NCI-H2081 treated with DMSO at 0.1 percent for 48 hours (cell line): ENCODE data around the gene DLGAP1.

ENCODE experiments used
- DNase-seq: peaks from one replicate; lab custom pipeline; 2025; lab: John Stamatoyannopoulos, UW

The DLGAP1 gene

DNA sequence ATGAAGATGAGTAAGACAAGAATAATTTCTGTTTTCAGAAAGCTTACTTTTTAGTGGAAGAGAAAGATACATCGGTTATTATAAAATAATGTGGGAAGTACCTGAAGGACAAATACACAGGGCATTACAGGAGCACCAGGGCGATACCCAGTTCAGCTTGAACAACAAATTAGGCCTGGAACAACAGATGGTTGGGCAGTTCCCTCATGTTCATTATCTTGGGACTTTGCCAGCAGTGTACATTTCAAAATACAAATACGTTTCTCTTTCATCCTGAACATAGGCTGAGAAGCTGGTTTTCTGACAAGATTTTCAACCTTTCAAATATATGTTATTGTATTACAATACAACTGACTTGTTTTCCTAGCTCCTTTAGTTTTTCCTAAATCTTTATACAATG lies 925.5 kb downstream of the DLGAP1 start:
- peak; percentile 14 for DNase-seq

DNA sequence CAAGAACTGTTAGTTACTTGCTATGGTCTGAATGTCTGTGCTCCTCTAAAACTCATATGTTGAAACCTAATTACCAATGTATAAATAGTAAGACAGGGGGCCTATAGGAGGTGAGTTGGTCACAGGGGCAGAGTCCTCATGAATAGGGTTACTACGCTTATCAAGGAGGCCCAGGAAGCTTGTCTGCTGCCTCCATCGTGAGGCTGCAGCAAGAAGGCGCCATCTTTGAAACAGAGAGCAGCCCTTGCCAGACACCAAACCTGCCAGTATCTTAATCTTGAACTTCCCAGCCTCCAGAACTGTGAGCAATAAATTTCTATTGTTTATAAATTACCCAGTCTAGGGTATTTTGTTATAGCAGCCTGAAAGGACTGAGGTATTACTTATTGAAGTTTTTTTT lies 926.0 kb downstream of the DLGAP1 start:
- DNase-seq: no peak

DNA sequence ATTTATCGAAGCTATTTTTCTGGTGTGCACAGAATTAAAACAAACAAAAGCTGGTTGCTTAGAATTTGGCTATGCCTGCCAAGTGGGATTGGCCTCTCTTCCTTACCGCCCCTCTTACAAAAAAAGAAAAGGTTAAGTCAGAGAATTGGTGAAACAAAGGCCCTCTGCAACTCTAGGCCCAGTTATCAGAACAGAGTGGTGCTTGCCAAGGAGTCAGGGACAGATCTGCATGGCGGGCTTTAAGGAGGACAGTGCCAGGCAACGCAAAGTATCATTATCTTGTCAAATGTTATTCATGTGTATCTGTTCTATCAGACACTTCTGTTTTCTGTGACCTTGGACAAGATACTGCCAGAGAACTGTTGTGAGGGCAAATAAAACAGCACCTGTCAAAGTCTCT lies 926.9 kb downstream of the DLGAP1 start:
- no peak for DNase-seq

DNA sequence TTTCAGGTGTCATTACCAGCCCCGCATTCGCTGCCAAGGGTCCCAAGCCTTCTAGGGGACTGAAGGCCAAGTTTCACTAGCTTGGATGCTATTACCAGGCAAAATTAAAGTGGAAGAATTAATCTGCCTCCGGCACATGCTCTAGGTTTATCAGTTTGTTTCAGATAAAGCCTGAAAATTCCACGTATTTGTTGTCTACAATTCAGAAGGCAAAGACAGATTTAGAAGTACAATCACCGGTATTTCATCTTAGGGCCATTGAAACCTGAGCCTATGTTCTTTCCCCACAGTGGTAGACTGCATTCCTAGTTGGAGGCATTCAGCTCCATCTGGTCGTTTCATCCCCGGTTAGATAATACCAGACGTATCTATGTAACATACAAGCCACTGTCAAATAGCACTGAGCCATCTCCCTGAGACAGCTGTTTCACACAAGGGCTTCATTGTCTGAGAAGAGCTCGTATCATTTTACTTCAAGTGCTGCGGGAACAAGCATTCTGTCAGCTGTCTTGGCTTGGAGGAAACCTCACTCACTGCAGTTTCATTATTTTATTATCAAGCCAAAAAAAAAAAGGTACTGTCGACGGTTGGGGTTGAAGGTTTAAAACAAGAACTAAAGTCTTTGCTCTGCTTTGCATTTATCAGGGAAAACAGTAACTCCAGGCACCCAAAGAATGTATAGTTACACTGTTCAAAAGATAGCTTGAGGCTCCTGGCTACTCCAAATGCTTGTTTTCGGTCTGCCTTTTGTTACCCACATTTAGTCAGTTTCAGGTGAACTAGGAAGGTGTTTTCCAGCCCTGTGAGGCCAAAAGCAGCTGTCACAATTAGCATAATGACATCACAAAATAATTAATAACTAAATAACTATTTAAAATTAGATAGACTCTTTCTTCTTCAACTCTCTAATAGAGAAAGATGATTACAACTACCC lies 928.4 kb downstream of the DLGAP1 start:
- no peak for DNase-seq

- DNase-seq: no peak
Observed at GRCh38 chr18:3525870-3526420, 929.2 kb downstream of the DLGAP1 start.

DNA sequence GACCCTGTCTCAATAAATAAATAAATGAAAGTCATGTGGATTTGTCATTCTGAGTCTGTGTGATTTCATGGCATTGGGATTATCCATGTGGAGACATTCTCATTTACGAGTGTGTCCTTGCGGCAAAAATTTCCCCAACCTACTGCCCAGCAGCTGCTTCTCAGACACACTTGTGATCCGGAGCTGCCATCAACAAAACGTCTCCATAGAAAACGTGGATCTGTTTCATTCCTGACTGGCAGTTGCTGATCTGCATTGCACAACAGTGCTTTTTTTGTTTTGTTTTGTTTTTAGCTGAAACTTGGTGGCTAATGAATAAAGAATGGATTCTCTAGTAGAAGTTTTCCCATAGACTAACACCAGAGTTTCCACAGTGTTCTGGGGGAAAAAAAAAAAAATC lies 930.4 kb downstream of the DLGAP1 start:
- no peak for DNase-seq

DNA sequence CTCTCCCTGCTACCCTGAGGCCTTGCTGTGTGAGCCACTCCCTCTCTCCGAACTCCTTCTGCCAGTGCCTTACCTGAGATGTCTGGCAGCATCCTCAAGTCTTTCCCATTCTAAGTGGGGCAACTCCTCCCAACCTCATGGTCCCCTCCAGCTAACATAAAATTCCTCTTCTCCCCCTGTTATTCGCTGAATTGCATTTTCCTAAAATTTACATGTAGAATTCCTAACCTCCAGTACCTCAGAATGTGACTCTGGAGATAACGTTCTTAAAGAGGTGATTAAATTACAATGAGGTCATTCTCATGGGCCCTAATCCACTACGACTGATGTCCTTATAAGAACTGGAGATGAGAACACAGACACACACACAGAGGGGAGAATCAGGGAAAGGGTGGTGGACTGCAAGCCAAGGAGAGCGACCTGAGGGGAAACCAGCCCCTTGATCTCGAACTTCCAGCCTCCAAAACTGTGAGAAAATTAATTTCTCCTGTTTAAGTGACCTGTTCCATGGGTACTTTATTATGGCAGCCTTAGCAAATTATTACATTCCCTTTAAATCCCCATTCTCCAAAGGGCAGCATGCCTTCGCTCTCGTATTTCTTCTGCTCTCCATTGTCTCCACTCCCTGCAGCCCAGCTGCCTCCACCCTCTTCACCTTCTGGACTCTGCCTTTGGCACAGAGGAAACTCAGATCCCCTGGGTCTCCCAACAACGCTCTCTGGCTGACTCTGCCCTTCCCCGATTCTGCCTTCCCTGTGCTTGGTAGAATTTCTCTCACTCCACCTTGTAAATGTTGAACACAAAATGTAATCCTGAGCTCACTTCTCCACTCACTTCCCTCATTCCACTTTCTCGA lies 934.6 kb downstream of the DLGAP1 start:
- no peak for DNase-seq

- DNase-seq: no peak
Observed at GRCh38 chr18:3514312-3515216, 940.5 kb downstream of the DLGAP1 start.

- DNase-seq: no peak
Observed at GRCh38 chr18:3513481-3513880, 941.6 kb downstream of the DLGAP1 start.

- no peak for DNase-seq
Observed at GRCh38 chr18:3511980-3512379, 943.1 kb downstream of the DLGAP1 start.

DNA sequence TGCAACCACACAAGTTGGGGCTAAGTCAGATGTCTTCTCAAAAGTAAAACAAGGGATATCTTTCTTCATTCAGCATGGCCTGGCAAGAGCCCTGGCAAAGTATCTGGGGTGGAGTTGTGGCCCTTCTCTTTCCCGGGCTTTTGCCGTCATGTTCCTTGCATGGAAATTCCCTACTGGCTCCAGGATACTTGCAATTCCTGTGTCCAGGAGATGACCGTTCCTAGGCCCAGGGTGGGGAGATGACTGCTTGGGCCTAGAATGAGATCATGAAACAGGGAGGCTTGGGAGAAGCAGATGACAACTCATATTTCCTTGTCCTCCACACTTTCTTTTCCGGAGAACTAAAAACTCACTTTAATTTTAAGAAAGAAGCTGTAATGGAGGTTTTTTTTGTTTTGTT lies 944.2 kb downstream of the DLGAP1 start:
- no peak for DNase-seq

DNA sequence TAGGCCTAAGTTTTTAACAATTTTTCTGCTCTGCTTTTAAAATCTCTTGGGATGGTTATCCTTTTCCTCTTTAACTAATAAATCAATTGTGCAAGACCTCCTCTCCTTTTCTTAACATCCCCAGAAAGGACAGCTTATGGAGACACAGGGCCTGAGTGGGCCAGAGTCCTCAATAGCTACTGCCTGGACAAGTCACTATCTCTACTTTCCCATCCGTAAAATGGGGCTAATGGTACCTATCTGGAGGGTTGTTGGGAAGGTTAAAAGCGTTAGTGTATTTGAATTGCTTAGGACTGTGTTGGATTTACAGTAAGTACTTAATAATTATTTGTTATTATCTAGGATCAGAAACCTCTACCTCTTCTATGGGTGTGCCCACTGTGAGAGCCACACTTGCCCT lies 945.1 kb downstream of the DLGAP1 start:
- no peak for DNase-seq

DNA sequence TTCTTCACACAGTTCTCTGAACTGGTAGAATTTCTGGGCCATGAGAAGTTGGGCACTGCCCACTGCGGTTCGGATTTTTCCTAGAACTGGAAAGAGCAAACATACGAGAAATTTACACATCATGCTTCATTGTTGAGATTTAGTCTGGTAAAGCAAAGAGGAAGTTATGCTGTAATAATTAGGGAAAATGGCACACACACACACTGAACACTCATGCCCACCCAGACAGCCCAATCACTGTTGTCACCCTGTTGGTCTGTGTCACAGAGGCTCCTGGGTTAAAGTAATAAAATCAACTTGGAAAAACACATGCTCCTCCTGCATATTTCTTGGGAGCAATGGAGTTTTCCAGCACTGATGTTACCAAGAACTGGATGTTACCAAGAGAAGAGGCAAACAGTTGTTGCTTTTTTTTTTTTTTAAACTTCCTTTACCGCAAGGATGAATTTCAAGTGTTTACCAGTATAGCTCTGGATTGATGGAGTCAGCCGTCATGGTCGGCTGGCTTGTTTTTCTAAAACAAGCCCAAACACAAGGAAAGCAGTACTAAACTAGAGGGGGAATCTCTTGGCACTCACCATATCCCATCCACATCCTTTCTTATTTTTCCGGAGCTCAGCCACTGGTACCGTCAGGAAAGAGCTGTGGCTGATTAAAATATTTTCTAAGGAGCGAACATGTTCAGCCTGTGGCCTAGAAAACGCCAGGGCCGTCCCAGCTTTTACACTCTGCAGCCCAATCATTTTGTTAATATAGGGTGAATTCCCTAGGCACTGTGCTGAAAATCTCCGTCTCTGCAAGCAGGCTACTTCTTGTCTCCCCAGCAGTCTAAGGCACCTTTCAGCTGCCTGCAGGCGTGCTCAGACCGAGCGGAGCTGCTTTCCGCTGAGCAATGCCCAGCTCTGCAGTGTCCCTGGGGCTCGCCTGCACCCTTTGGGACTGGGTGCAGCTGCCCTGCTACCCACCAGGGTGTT lies 946.2 kb downstream of the DLGAP1 start:
- no peak for DNase-seq

DNA sequence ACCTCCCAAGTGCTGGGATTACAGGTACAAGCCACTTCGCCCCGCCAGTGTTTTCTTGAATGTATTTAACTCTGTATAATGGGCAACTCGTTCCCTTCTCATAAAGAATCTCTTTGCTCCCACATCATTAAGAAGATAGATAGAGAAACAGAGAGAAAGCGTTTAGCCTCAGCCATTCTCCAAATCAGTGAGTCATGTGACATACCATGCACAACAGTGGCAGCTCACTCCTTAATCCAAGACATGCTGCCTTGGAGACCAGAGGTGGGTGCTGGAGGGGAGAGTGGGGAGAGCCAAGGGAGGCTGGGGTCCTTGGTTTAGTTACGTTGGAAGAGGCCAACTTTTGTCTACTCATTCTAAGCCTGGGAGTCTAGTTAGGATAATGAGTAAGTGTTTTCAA lies 950.5 kb downstream of the DLGAP1 start:
- no peak for DNase-seq

DNA sequence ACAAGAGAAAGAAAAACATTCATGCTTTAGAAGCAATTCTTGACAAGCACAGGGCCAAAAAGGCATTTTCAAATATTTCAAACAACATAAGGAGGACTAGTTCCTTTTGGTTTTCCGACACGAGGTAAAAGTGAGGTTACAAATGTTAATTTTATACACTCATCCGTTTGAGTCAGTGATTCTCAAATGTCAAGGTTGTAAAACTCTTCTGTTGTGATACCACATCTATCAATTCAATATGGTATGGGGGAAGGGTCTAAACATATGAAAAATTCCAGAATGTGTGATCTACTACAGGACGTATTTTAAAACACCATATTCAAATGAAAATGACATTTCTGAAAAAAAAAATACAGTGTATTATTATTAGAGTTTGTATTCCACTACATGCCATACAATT lies 952.5 kb downstream of the DLGAP1 start:
- DNase-seq: no peak

GRCh38 chr18:3500016-3500415 lies 955.1 kb downstream of the DLGAP1 start:
- no peak for DNase-seq

GRCh38 chr18:3499501-3499900 lies 955.6 kb downstream of the DLGAP1 start:
- no peak for DNase-seq

DNA sequence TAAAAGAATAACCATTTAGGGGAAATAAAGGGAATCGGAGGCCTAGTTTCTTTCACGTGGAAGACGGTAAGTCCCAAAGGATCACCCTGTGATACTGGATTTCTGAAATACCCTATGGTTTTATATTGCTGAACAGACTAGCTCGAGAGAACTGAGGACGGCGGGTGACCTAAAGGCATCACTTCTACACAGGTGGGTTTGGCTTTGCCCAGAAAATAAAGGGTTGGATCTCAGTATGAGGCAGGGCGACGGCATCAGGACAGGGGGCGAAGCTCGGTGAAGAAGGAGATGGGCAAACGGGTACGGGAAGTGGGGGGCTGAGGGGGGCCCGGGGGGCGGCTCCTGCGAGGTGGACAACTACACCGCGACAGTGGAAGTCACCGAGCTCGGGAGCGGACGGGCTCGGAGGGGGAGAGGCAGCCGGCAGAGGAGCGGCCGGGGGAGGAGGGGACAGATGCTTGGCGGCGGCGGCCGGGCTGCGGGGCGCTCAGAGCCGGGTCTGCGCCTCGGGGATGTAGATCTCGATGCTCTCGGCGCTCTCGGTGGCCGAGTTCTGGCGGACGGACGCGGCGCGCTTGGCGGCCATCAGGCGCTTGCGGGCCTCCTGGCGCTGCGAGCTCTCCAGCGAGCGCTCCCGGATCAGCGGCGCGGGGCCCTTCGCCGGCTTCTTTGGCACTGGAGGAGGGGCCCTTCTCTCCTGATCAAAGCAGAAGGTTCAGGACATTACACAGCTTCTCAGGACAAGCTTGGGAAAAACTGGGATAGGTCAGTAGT lies 956.2 kb downstream of the DLGAP1 start:
- DNase-seq: no peak

DNA sequence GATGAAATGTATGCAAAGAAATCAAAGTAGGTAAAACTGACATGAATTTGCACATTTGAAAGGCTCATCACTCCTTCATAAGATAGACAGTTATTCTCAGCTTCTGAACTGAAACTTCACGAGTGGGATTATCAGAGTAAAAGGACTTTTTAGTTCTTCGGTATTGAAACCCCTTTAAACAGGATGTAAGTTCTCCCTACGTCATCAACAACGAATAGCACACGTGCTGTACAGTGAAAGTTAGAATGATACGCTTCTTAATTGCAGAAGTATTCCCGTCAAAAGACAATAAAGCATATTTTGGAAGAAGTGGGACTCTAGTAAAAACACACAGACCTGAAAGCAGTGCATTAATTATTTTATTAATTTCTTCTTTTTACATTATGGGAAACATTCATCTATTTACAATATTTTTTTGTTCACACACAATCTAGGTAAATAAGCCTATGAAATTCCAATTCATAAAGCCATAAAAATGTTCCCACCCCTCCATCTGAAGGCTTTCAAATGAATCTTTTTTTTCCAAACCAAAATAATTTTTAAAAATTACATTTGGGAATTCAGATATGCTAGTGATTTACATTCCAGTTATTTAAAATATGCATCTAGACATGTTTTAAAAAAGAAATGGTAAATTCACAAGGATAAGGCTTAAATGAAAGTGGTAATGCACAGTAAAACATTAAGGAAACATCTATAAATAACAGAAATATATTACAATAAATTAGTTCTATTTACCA lies 959.2 kb downstream of the DLGAP1 start:
- DNase-seq: no peak
